ENCODE data around the gene NSD2. TPM values are rescaled to one million over a fixed set of nuclear protein-coding genes. Genes with fewer than 3 reads are reported as not detected.

Gene NSD2
- polyA plus RNA-seq, 1 donor from 2014 or later = 51.6 TPM

GRCh38 chr4:1978226-1978625, 107.0 kb downstream of the NSD2 start:
- peaks cover 24% of the 10 kb centered on the region for H3K36me3 ChIP-seq (ENCODE audit: insufficient read depth, low read length)

DNA sequence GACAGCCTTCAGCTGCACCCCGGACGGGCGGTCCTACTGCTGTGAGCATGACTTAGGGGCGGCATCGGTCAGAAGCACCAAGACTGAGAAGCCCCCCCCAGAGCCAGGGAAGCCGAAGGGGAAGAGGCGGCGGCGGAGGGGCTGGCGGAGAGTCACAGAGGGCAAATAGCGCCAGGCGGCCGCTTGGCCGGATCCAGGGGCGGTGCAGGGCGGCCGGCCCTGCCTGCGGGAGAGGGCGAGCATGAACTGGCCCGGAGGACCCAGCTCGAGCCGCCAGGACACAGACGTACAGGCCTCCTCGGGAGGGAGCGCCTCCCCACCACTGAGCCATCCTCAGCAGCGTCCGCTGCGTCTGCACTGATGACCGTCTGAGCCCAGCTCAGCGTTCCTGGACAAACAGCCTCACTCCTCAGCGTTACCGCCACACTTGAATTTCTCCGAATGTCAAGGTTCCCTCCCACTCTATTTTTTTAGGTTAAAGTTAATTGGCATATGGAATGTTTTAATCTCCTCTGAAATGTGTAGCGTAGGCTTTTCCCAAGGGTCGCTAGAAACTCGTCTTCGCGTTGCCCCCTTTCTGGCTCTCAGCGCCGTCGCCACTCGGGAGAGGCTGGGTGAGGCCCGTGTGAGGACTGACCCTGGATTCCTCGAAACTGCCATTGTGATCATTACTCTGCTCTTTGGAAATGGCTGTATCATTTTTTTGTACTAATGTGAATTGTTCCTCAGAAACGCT, 107.7 kb downstream of the NSD2 start:
- H3K79me2 ChIP-seq (replicated peaks; ENCODE audit: insufficient read depth, low read length) = no peaks in the 10 kb centered on the region
- no peaks in the 10 kb centered on the region for H3F3A ChIP-seq (ENCODE audit: insufficient read depth, low read length, poor library complexity, severe bottlenecking)
- H2AFZ ChIP-seq (ENCODE audit: low read depth, low read length) = no peak overlapping the region
- no peak for TF ChIP-seq POLR2AphosphoS5 (IDR thresholded peaks at IDR 0.05)
- TF ChIP-seq EZH2 (IDR thresholded peaks at IDR 0.05; ENCODE audit: borderline replicate concordance, insufficient read depth, low read length, poor library complexity, severe bottlenecking) = no peak
- no peak for TF ChIP-seq TAF1 (IDR thresholded peaks at IDR 0.05; ENCODE audit: low read depth)
- TF ChIP-seq, protein P1, sequence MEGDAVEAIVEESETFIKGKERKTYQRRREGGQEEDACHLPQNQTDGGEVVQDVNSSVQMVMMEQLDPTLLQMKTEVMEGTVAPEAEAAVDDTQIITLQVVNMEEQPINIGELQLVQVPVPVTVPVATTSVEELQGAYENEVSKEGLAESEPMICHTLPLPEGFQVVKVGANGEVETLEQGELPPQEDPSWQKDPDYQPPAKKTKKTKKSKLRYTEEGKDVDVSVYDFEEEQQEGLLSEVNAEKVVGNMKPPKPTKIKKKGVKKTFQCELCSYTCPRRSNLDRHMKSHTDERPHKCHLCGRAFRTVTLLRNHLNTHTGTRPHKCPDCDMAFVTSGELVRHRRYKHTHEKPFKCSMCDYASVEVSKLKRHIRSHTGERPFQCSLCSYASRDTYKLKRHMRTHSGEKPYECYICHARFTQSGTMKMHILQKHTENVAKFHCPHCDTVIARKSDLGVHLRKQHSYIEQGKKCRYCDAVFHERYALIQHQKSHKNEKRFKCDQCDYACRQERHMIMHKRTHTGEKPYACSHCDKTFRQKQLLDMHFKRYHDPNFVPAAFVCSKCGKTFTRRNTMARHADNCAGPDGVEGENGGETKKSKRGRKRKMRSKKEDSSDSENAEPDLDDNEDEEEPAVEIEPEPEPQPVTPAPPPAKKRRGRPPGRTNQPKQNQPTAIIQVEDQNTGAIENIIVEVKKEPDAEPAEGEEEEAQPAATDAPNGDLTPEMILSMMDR (IDR thresholded peaks at IDR 0.05; ENCODE audit: poor library complexity, severe bottlenecking) = no peak
- no peak for TF ChIP-seq MXI1 (conservative IDR thresholded peaks at IDR 0.05; ENCODE audit: poor library complexity, severe bottlenecking)
- no peak for TF ChIP-seq SMC3 (conservative IDR thresholded peaks at IDR 0.05; ENCODE audit: poor library complexity)
- TF ChIP-seq EP300 (conservative IDR thresholded peaks at IDR 0.05; ENCODE audit: poor library complexity, severe bottlenecking) = no peak
- TF ChIP-seq RAD21 (conservative IDR thresholded peaks at IDR 0.05) = no peak
- TF ChIP-seq REST (IDR thresholded peaks at IDR 0.05; ENCODE audit: borderline replicate concordance) = no peak
- H4K20me1 ChIP-seq (ENCODE audit: insufficient read depth) = no peaks in the 10 kb centered on the region
- peaks cover 29% of the 10 kb centered on the region for H3K36me3 ChIP-seq (ENCODE audit: insufficient read depth, low read length)
- no peak overlapping the region for H3K4me3 ChIP-seq (ENCODE audit: low read length)
- H3K9me3 ChIP-seq (ENCODE audit: low read length) = no peaks in the 10 kb centered on the region
- H3K4me2 ChIP-seq (ENCODE audit: low read length) = no peak overlapping the region
- no peaks in the 10 kb centered on the region for H3K9me2 ChIP-seq (ENCODE audit: insufficient read depth, low read length)
- no peak overlapping the region for H3K27ac ChIP-seq (ENCODE audit: low read length)
- no peaks in the 10 kb centered on the region for H3K27me3 ChIP-seq (ENCODE audit: insufficient read depth, low read depth, low read length)
- no peak overlapping the region for H3K9ac ChIP-seq (ENCODE audit: low read length)

More at GRCh38 chr4:1978226-1978625, 107.0 kb downstream of the NSD2 start:
- H3K27me3 ChIP-seq (ENCODE audit: insufficient read depth, low read depth, low read length) = no peaks in the 10 kb centered on the region
- no peaks in the 10 kb centered on the region for H3F3A ChIP-seq (ENCODE audit: insufficient read depth, low read length, poor library complexity, severe bottlenecking)
- H3K9ac ChIP-seq (ENCODE audit: low read length) = no peak overlapping the region
- no peaks in the 10 kb centered on the region for H4K20me1 ChIP-seq (ENCODE audit: insufficient read depth)
- TF ChIP-seq MXI1 (conservative IDR thresholded peaks at IDR 0.05; ENCODE audit: poor library complexity, severe bottlenecking) = no peak
- TF ChIP-seq REST (IDR thresholded peaks at IDR 0.05; ENCODE audit: borderline replicate concordance) = no peak
- H3K9me2 ChIP-seq (ENCODE audit: insufficient read depth, low read length) = no peaks in the 10 kb centered on the region
- H3K79me2 ChIP-seq (replicated peaks; ENCODE audit: insufficient read depth, low read length) = no peaks in the 10 kb centered on the region
- H3K27ac ChIP-seq (ENCODE audit: low read length) = no peak overlapping the region
- no peak overlapping the region for H3K4me3 ChIP-seq (ENCODE audit: low read length)
- H2AFZ ChIP-seq (ENCODE audit: low read depth, low read length) = no peak overlapping the region
- no peak overlapping the region for H3K4me2 ChIP-seq (ENCODE audit: low read length)
- H3K9me3 ChIP-seq (ENCODE audit: low read length) = no peaks in the 10 kb centered on the region
